ENCODE measurements around the gene ARHGAP26. TPM values are rescaled to one million over a fixed set of nuclear protein-coding genes. Genes with fewer than 3 reads are reported as not detected.

Gene ARHGAP26
- total RNA-seq, 1 donor from 2014 or later: 42.1 TPM

GRCh38 chr5:143213851-143214363 is 443.7 kb downstream of the ARHGAP26 start:
- H3K36me3 ChIP-seq: peaks cover 5% of the 10 kb centered on the region
- H3K4me1 ChIP-seq: peaks cover 25% of the 10 kb centered on the region
- no peak overlapping the region for H3K27ac ChIP-seq
- TF ChIP-seq CTCF (IDR thresholded peaks at IDR 0.05): no peak
- DNase-seq (no peak), ATAC-seq (no peak)
- H3K27me3 ChIP-seq (ENCODE audit: low read depth): no peaks in the 10 kb centered on the region
- H3K4me3 ChIP-seq: no peak overlapping the region
- H3K9me3 ChIP-seq: no peaks in the 10 kb centered on the region
- intact Hi-C loops (cut with DNase I): no loop called here

GRCh38 chr5:143214458-143214857 is 444.3 kb downstream of the ARHGAP26 start:
- DNase-seq (no peak), ATAC-seq (no peak)
- Histone ChIP-seq H3K4me3 (no peak overlapping the region), H3K27me3 (ENCODE audit: low read depth) (no peaks in the 10 kb centered on the region), H3K27ac (no peak overlapping the region), H3K4me1 (peaks cover 23% of the 10 kb centered on the region), H3K36me3 (peaks cover 5% of the 10 kb centered on the region), H3K9me3 (no peaks in the 10 kb centered on the region)
- no peak for TF ChIP-seq CTCF (IDR thresholded peaks at IDR 0.05)
- intact Hi-C loops (cut with DNase I): no loop called here

GRCh38 chr5:143214890-143215289 is 444.7 kb downstream of the ARHGAP26 start:
- peaks cover 5% of the 10 kb centered on the region for H3K36me3 ChIP-seq
- H3K9me3 ChIP-seq: no peaks in the 10 kb centered on the region
- intact Hi-C loops (cut with DNase I): no loop called here
- no peak for ATAC-seq
- no peaks in the 10 kb centered on the region for H3K27me3 ChIP-seq (ENCODE audit: low read depth)
- H3K27ac ChIP-seq: no peak overlapping the region
- H3K4me1 ChIP-seq: peaks cover 28% of the 10 kb centered on the region
- TF ChIP-seq CTCF (IDR thresholded peaks at IDR 0.05): no peak
- no peak for DNase-seq
- no peak overlapping the region for H3K4me3 ChIP-seq

GRCh38 chr5:143215690-143216089 is 445.5 kb downstream of the ARHGAP26 start:
- Histone ChIP-seq H3K36me3 (peaks cover 5% of the 10 kb centered on the region), H3K4me3 (no peak overlapping the region), H3K4me1 (peaks cover 33% of the 10 kb centered on the region), H3K27ac (no peak overlapping the region), H3K9me3 (no peaks in the 10 kb centered on the region), H3K27me3 (ENCODE audit: low read depth) (no peaks in the 10 kb centered on the region)
- no peak for ATAC-seq
- intact Hi-C loops (cut with DNase I): no loop called here
- no peak for DNase-seq
- no peak for TF ChIP-seq CTCF (IDR thresholded peaks at IDR 0.05)

GRCh38 chr5:143216211-143216610 is 446.0 kb downstream of the ARHGAP26 start:
- ATAC-seq (no peak), DNase-seq (no peak)
- no peaks in the 10 kb centered on the region for H3K9me3 ChIP-seq
- intact Hi-C loops (cut with DNase I): no loop called here
- no peak for TF ChIP-seq CTCF (IDR thresholded peaks at IDR 0.05)
- H3K4me1 ChIP-seq: peaks cover 35% of the 10 kb centered on the region
- H3K27ac ChIP-seq: no peak overlapping the region
- peaks cover 5% of the 10 kb centered on the region for H3K36me3 ChIP-seq
- H3K27me3 ChIP-seq (ENCODE audit: low read depth): no peaks in the 10 kb centered on the region
- H3K4me3 ChIP-seq: no peak overlapping the region
